Rectal smooth muscle tissue (tissue), 1 donor: ENCODE measurements around the gene ZNF337.
"Not testable (repeated sequence)": the region's sequence is repeated elsewhere in the genome, so short reads cannot be mapped to it uniquely, and the experiment has no call there.

Experiments used
- H3K27ac ChIP-seq: one replicate; pipeline ENCODE4 v1.7.0; 2013; ENCODE audit warnings: low read depth, low read length, inconsistent platforms
- H3K27me3 ChIP-seq: one replicate; pipeline ENCODE4 v1.7.0; 2013; ENCODE audit warnings: low read length; ENCODE audit not compliant: control insufficient read depth, insufficient read depth
- H3K36me3 ChIP-seq: one replicate; pipeline ENCODE4 v1.7.0; 2013; ENCODE audit warnings: low read length; ENCODE audit not compliant: control insufficient read depth, insufficient read depth
- H3K4me1 ChIP-seq: one replicate; pipeline ENCODE4 v1.7.0; 2013; ENCODE audit warnings: low read length; ENCODE audit not compliant: control insufficient read depth, insufficient read depth
- H3K4me3 ChIP-seq: one replicate; pipeline ENCODE4 v1.7.0; 2013; ENCODE audit warnings: low read length
- H3K9ac ChIP-seq: one replicate; pipeline ENCODE4 v1.7.0; 2013; ENCODE audit warnings: low read length

ZNF337 gene

GRCh38 chr20:25685276-25686080 is 11.2 kb downstream of the ZNF337 start:
- Histone ChIP-seq H3K9ac (no peak overlapping the region), H3K27me3 (no peaks in the 10 kb centered on the region), H3K36me3 (peaks cover 8% of the 10 kb centered on the region), H3K4me1 (no peaks in the 10 kb centered on the region), H3K27ac (no peak overlapping the region), H3K4me3 (no peak overlapping the region)

- not testable (repeated sequence) for H3K27ac ChIP-seq, H3K9ac ChIP-seq, H3K4me1 ChIP-seq, H3K4me3 ChIP-seq, H3K36me3 ChIP-seq, H3K27me3 ChIP-seq
These were observed 12.8 kb downstream of the ZNF337 start for GRCh38 chr20:25683826-25684225.

- Histone ChIP-seq H3K4me3 (no peak overlapping the region), H3K9ac (no peak overlapping the region), H3K4me1 (no peaks in the 10 kb centered on the region), H3K36me3 (peaks cover 8% of the 10 kb centered on the region), H3K27ac (no peak overlapping the region), H3K27me3 (no peaks in the 10 kb centered on the region)
These were observed 13.6 kb downstream of the ZNF337 start for GRCh38 chr20:25683050-25683449.

GRCh38 chr20:25676164-25676809 is 20.4 kb downstream of the ZNF337 start:
- Histone ChIP-seq H3K9ac (no peak overlapping the region), H3K36me3 (peaks cover 41% of the 10 kb centered on the region)

GRCh38 chr20:25675161-25675560 is 21.5 kb downstream of the ZNF337 start:
- H3K27me3 ChIP-seq = no peaks in the 10 kb centered on the region
- no peak overlapping the region for H3K9ac ChIP-seq
- no peak overlapping the region for H3K27ac ChIP-seq
- peaks cover 36% of the 10 kb centered on the region for H3K36me3 ChIP-seq
- no peaks in the 10 kb centered on the region for H3K4me1 ChIP-seq
- no peak overlapping the region for H3K4me3 ChIP-seq

More at GRCh38 chr20:25676164-25676809, 20.4 kb downstream of the ZNF337 start:
- Histone ChIP-seq H3K27me3 (no peaks in the 10 kb centered on the region), H3K4me1 (no peaks in the 10 kb centered on the region), H3K4me3 (no peak overlapping the region), H3K27ac (no peak overlapping the region)

- H3K9ac ChIP-seq = no peak overlapping the region
- H3K4me3 ChIP-seq = no peak overlapping the region
- no peaks in the 10 kb centered on the region for H3K27me3 ChIP-seq
- peaks cover 36% of the 10 kb centered on the region for H3K36me3 ChIP-seq
- no peak overlapping the region for H3K27ac ChIP-seq
- no peaks in the 10 kb centered on the region for H3K4me1 ChIP-seq
These were observed 23.9 kb downstream of the ZNF337 start for GRCh38 chr20:25672659-25673235.

- H3K4me3 ChIP-seq = no peak overlapping the region
- no peak overlapping the region for H3K9ac ChIP-seq
- H3K4me1 ChIP-seq = no peaks in the 10 kb centered on the region
- peaks cover 14% of the 10 kb centered on the region for H3K36me3 ChIP-seq
- H3K27ac ChIP-seq = no peak overlapping the region
- H3K27me3 ChIP-seq = no peaks in the 10 kb centered on the region
These were observed 26.7 kb downstream of the ZNF337 start for GRCh38 chr20:25669826-25670422.

- Histone ChIP-seq H3K4me1 (no peaks in the 10 kb centered on the region), H3K9ac (no peak overlapping the region), H3K36me3 (peaks cover 6% of the 10 kb centered on the region), H3K4me3 (no peak overlapping the region), H3K27me3 (no peaks in the 10 kb centered on the region), H3K27ac (no peak overlapping the region)
These were observed 28.2 kb downstream of the ZNF337 start for GRCh38 chr20:25668446-25668845.

- H3K36me3 ChIP-seq = no peaks in the 10 kb centered on the region
- H3K4me1 ChIP-seq = no peaks in the 10 kb centered on the region
- no peak overlapping the region for H3K4me3 ChIP-seq
- no peak overlapping the region for H3K9ac ChIP-seq
- no peaks in the 10 kb centered on the region for H3K27me3 ChIP-seq
- no peak overlapping the region for H3K27ac ChIP-seq
These were observed 36.7 kb downstream of the ZNF337 start for GRCh38 chr20:25659999-25660398.

- Histone ChIP-seq H3K9ac (no peak overlapping the region), H3K36me3 (no peaks in the 10 kb centered on the region), H3K27me3 (no peaks in the 10 kb centered on the region), H3K4me3 (no peak overlapping the region), H3K27ac (no peak overlapping the region), H3K4me1 (no peaks in the 10 kb centered on the region)
These were observed 42.2 kb downstream of the ZNF337 start for GRCh38 chr20:25654487-25654886.

GRCh38 chr20:25652866-25653265 is 43.8 kb downstream of the ZNF337 start:
- H3K27ac ChIP-seq, H3K4me1 ChIP-seq, H3K9ac ChIP-seq, H3K36me3 ChIP-seq, H3K27me3 ChIP-seq, H3K4me3 ChIP-seq: not testable (repeated sequence)

GRCh38 chr20:25644814-25645213 is 51.8 kb downstream of the ZNF337 start:
- Histone ChIP-seq H3K27me3 (no peaks in the 10 kb centered on the region), H3K27ac (no peak overlapping the region), H3K9ac (no peak overlapping the region), H3K4me3 (no peak overlapping the region), H3K36me3 (no peaks in the 10 kb centered on the region), H3K4me1 (no peaks in the 10 kb centered on the region)
